Measurements from ENCODE around the gene PRKAG3.
"Not testable (repeated sequence)": the region's sequence is repeated elsewhere in the genome, so short reads cannot be mapped to it uniquely, and the experiment has no call there.

The PRKAG3 gene

DNA sequence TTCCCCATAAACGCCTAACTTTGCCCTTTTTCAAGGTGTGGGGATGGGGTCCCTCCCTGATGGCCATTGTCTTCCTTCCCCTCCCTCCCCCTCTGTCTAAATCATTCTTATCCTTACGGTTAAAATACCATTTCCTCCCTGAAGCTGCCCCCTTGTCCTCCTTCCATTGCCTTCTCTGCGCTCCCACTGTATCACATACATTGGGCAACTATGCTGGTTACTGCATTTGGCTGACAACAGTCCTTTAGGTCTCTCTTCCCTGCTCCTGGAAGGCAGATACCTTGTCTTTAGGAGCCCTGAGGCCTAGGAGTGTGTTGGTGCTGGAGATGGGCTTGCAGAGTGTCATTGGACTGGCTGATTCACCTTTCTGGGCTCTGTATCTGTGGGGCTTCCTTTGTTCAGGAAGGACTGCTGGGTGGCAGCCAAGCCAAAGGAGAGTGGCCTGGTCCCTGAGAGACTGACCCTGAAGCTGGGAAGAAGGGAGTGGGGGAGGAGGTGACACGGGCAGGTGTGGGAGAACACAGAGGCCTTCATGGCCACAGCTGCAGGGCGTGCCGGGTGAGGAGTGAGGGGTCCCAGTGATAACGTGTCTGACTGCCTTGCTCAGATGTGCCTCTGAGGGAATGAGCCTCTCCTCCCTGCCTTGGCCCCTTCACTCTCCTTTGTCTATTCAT, 30.2 kb upstream of the PRKAG3 start:
- no peak for DNase-seq

- DNase-seq = no peak
These were observed 29.4 kb upstream of the PRKAG3 start for GRCh38 chr2:218860950-218861381.

DNA sequence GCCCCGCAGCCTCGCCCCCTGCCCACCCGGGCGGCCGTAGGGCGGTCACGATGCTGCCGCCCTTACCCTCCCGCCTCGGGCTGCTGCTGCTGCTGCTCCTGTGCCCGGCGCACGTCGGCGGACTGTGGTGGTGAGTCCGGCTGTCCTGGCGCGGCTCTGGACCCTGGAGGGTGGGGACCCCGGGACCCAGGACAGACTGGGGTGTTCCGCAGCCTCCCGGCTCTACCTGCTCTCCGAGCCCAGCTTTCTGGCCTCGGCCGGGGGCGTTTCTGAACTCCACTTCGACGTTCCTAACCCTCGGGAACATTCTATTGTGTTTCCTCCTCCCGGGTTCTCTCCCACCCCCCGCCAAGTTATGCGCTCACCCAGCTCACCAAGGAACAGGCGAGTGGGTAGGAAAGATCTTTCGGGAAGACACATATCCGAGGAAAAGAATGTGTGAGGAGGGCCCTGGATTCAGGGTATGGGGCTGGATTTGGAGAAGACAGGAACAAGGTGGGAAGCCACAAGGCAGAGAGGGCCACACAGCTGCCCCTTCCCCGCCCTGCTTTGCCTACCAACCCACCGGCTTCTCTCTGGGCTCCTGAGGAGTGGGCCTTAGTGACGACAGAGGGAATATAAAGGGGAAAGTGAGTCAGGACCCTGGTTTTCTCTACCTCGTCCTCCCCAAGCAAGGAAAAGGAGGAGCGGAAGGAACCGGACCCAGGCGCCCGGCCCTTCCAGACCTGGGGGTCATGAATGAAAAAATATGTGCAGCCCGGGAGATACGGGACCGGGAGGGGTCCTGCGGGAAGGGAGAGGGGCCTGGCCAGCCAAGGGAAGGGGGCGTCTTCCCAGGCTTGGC, 28.6 kb upstream of the PRKAG3 start:
- DNase-seq = no peak

GRCh38 chr2:218859556-218859987, 28.0 kb upstream of the PRKAG3 start, which contains the start of gene WNT6:
Gene WNT6, plus strand, starts transcription at chr2:218859805. Its CDS starts 233 bp downstream, at chr2:218860038.
- no peak for DNase-seq

GRCh38 chr2:218858671-218859555, 27.3 kb upstream of the PRKAG3 start:
- DNase-seq = no peak

DNA sequence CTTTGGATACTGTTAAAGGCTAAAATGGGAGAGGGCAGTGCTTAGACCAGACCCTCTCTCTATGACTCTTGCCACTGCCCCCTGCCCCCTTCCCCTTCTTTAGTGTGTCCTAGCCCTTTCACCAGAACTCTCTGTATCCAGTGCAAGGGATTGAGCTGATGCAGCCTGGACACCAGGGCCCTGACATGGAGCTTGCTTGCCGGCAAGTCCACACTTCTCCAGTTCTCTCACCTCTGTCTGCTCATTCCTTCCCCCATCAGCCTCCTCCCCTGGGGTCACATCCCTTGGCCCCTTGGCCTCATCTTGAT, 26.5 kb upstream of the PRKAG3 start:
- no peak for DNase-seq

- no peak for DNase-seq
These were observed 26.0 kb upstream of the PRKAG3 start for GRCh38 chr2:218857371-218858137.

DNA sequence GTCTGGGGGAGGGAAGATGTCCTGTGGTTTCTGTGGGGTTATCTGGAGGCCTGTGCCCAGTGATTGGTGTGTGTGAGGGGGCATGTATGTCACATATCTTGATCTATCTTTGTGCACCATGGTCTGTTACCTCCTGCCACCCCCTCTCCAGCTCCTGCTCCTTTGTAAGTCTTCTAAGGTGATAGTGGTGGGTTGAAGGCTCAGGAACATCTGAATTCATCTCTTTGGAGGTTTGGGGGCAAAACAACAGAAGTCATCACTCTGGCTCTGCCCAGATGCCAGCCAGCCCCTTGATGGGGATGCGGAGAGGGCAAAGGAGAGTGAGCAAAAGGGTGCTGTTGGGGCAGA, 25.3 kb upstream of the PRKAG3 start:
- DNase-seq = no peak

GRCh38 chr2:218856167-218856895, 24.7 kb upstream of the PRKAG3 start:
- no peak for DNase-seq

- no peak for DNase-seq
These were observed 23.9 kb upstream of the PRKAG3 start for GRCh38 chr2:218855305-218856166.

DNA sequence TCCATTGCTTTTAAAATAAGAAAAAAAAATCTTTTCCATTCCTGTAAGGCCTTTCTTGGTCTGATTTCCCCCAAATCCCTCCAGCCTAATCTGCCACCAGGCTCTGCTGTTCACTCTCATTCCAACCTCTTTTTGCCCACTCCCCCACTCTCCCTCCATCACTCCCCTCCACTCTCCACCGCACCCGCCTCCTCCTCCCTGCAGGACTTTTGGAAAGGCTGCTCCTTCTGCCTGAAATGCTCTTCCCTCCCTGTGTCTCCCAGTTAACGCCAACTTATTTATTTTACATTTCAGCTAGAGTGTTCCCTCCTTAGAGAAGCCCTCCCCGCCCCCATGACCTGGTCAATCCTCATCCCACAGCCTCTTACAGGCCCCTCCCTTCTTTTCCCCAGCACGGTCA, 23.3 kb upstream of the PRKAG3 start:
- DNase-seq = no peak

DNA sequence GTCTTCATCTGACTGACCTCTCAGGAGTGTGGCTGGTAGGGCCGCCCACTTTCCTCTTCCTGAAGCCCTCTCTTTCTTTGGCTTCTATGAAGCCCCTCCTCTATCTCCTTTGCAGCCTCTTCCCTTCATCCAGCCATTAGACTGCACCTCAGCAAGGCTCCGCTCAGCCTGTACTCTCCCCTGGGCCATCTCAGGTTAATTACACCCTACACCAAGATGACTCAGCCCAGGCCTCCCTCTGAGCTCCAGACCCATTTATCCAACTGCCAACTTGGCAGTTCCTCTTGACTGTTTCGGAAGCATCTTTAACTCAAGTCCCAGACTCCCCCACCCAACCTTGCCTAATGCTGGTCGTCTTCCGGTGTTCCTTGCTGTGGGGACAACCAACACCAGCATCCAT, 22.2 kb upstream of the PRKAG3 start:
- no peak for DNase-seq

- DNase-seq = peak; percentile 72
These were observed 21.5 kb upstream of the PRKAG3 start for GRCh38 chr2:218852911-218853667.

DNA sequence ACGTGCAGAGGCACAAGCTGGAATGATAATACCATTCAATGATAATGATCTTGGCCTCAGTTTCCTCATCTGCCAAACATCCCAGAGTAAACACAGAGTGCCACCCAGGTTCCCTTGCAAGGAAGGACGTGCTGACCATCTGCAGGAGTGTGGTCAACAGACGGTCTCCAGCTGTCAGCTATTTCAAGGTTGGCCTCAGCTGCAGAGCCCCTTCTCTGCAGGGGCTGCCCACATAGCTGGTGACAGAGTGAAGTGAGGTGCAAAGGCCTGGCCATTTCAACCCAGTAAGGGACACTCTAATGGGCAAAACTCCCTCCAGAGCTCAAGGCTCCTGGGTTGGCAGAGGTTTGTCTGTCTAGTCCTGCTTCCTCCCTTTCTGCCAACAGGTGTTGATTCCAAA, 19.7 kb upstream of the PRKAG3 start:
- no peak for DNase-seq

GRCh38 chr2:218850796-218851195, 19.2 kb upstream of the PRKAG3 start:
- DNase-seq = no peak

DNA sequence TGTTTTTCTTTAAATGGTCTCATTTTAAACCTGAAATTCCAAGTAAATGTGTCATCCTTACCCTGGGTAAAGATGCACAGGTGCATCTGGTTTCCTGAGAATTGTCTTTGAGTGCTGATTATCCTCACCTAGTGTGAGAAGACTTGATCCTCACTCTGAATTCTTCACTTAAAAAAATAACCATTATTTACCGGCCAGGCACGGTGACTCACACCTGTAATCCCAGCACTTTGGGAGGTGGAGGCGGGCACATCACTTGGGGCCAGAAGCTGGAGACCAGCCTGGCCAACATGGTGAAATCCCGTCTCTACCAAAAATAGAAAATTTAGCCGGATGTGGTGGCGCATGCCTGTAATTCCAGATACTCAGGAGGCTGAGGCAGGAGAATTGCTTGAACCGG, 18.1 kb upstream of the PRKAG3 start:
- no peak for DNase-seq

DNA sequence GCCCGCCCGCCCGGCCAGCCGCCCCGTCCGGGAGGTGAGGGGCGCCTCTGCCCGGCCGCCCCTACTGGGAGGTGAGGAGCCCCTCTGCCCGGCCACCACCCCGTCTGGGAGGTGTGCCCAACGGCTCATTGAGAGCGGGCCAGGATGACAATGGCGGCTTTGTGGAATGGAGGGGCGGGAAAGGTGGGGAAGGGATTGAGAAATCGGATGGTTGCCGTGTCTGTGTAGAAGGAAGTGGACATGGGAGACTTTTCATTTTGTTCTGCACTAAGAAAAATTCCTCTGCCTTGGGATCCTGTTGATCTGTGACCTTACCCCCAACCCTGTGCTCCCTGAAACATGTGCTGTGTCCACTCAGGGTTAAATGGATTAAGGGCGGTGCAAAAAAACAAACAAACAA, 15.4 kb upstream of the PRKAG3 start:
- not testable (repeated sequence) for DNase-seq

- not testable (repeated sequence) for DNase-seq
These were observed 12.7 kb upstream of the PRKAG3 start for GRCh38 chr2:218844334-218844733.

GRCh38 chr2:218839888-218840287, 8.3 kb upstream of the PRKAG3 start:
- DNase-seq = no peak

DNA sequence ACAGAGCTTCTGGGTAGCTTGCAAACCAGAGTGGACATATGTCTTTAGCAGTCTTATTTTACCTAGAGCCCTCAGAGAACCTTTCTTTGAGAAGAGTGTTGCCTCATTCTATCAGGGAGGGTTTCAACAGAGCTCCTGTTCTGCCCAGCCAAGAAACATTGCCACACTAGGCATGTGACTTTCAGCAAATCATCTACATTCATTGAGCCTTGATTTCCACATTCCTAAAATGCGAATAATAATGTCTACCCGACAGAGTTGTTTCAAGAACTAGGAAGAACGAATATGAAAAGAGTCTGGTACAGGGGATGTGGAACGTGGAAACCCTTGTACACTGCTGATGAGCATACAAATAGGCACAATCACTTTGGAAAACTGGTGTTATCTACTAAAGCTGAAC, 7.8 kb upstream of the PRKAG3 start:
- no peak for DNase-seq
